WTC11 (cell line): Measurements from ENCODE around the gene KNDC1. TPM values are rescaled to one million over a fixed set of nuclear protein-coding genes. Genes with fewer than 3 reads are reported as not detected.

Experiments
- ATAC-seq: fragments of 200-7000 bp; cut with Tn5 transposase; 2 replicates; pipeline ENCODE4 v1.10.0; 2021; ENCODE audit warnings: mild to moderate bottlenecking, moderate library complexity
- CTCF ChIA-PET: fragments of 300-600 bp; sonication (Branson Sonifier 250); formaldehyde crosslinking; loops from one replicate; lab custom pipeline; 2021; ENCODE audit warnings: antibody characterized with exemption; lab: Charles Lee
- POLR2A ChIA-PET: fragments of 350-600 bp; sonication (Branson Sonifier 250); formaldehyde crosslinking; loops from one replicate; lab custom pipeline; 2021; ENCODE audit warnings: antibody characterized with exemption; lab: Charles Lee
- DNase-seq: peaks from one replicate; pipeline ENCODE4 v3.0.0; 2021; ENCODE audit warnings: low spot score
- H3K27ac Mint-ChIP-seq: 2 replicates; pipeline ENCODE4 v1.8.0; 2021; ENCODE audit warnings: mixed read lengths
- H3K27me3 Mint-ChIP-seq: 2 replicates; pipeline ENCODE4 v1.8.0; 2021; ENCODE audit warnings: low read depth, mild to moderate bottlenecking, moderate library complexity, mixed read lengths
- H3K36me3 Mint-ChIP-seq: 2 replicates; pipeline ENCODE4 v1.8.0; 2021; ENCODE audit warnings: mixed read lengths
- H3K4me1 Mint-ChIP-seq: 2 replicates; pipeline ENCODE4 v1.8.0; 2022; ENCODE audit warnings: mixed read lengths
- H3K4me3 Mint-ChIP-seq: 2 replicates; pipeline ENCODE4 v1.8.0; 2021; ENCODE audit warnings: mild to moderate bottlenecking, moderate library complexity, mixed read lengths
- H3K9me3 Mint-ChIP-seq: 2 replicates; pipeline ENCODE4 v1.8.0; 2021; ENCODE audit warnings: mixed read lengths
- CREB1 ChIP-seq: sonication (generic); formaldehyde crosslinking; IDR thresholded peaks from 2 replicates; pipeline ENCODE4 v1.8.0; 2023; ENCODE audit warnings: mild to moderate bottlenecking, missing genetic modification reagents
- CTCF ChIP-seq: fragments of 200-600 bp; IDR thresholded peaks from 2 replicates; pipeline ENCODE4 v1.8.0; 2022; ENCODE audit warnings: antibody characterized with exemption
- E2F4 ChIP-seq: sonication (generic); formaldehyde crosslinking; IDR thresholded peaks from 2 replicates; pipeline ENCODE4 v1.8.1; 2022; ENCODE audit warnings: low read depth, mild to moderate bottlenecking, moderate library complexity, missing genetic modification reagents, borderline replicate concordance
- ETV6 ChIP-seq: sonication (generic); formaldehyde crosslinking; IDR thresholded peaks from 2 replicates; pipeline ENCODE4 v1.8.1; 2022; ENCODE audit warnings: mild to moderate bottlenecking, missing genetic modification reagents
- GRHL2 ChIP-seq: fragments of 250-450 bp; sonication (Bioruptor Pico); IDR thresholded peaks from 2 replicates; pipeline ENCODE4 v1.8.0; 2022; ENCODE audit warnings: mild to moderate bottlenecking, moderate library complexity; ENCODE audit not compliant: insufficient replicate concordance, severe bottlenecking
- IRF1 ChIP-seq: sonication (generic); formaldehyde crosslinking; IDR thresholded peaks from 2 replicates; pipeline ENCODE4 v1.8.0; 2023; ENCODE audit warnings: missing genetic modification reagents
- KAT7 ChIP-seq: sonication (generic); formaldehyde crosslinking; IDR thresholded peaks from 2 replicates; pipeline ENCODE4 v1.8.1; 2023; ENCODE audit warnings: missing genetic modification reagents, mild to moderate bottlenecking, borderline replicate concordance
- SMAD4 ChIP-seq: sonication (generic); formaldehyde crosslinking; IDR thresholded peaks from 2 replicates; pipeline ENCODE4 v1.8.0; 2022; ENCODE audit warnings: mild to moderate bottlenecking, missing genetic modification reagents
- TCF7 ChIP-seq: sonication (generic); formaldehyde crosslinking; IDR thresholded peaks from 2 replicates; pipeline ENCODE4 v1.8.0; 2022; ENCODE audit warnings: mild to moderate bottlenecking, low read depth, missing genetic modification reagents, moderate library complexity
- ZNF219 ChIP-seq: sonication (generic); formaldehyde crosslinking; IDR thresholded peaks from 2 replicates; pipeline ENCODE4 v1.8.0; 2023; ENCODE audit warnings: missing genetic modification reagents, mild to moderate bottlenecking, borderline replicate concordance
- ZNF232 ChIP-seq: sonication (generic); formaldehyde crosslinking; IDR thresholded peaks from 2 replicates; pipeline ENCODE4 v1.8.0; 2022; ENCODE audit warnings: mild to moderate bottlenecking, missing genetic modification reagents
- ZNF423 ChIP-seq: fragments of 250-450 bp; sonication (Bioruptor Pico); IDR thresholded peaks from 2 replicates; pipeline ENCODE4 v2.1.2; 2022; ENCODE audit warnings: mild to moderate bottlenecking, moderate library complexity
- ZNF512 ChIP-seq: sonication (generic); formaldehyde crosslinking; IDR thresholded peaks from 2 replicates; pipeline ENCODE4 v1.8.1; 2022; ENCODE audit warnings: missing genetic modification reagents, borderline replicate concordance
- total RNA-seq: library from RNA; stranded (reverse); gene quantifications from 3 replicates; pipeline ENCODE4 v1.2.3, GENCODE V29; 2021
- TF ChIP-seq, protein P1 (sequence below): sonication (generic); formaldehyde crosslinking; IDR thresholded peaks from 2 replicates; pipeline ENCODE4 v1.8.1; 2022; ENCODE audit warnings: mild to moderate bottlenecking, moderate library complexity, missing genetic modification reagents
- TF ChIP-seq, protein P2 (sequence below): sonication (generic); formaldehyde crosslinking; IDR thresholded peaks from 2 replicates; pipeline ENCODE4 v1.8.0; 2023; ENCODE audit warnings: missing genetic modification reagents, mild to moderate bottlenecking, borderline replicate concordance

The KNDC1 gene
- total RNA-seq, 1 experiment from 2014 or later = 26.6 TPM

- TF ChIP-seq ZNF512 (CRISPR knock-in tag) (no peak), SMAD4 (CRISPR knock-in tag) (no peak), ZNF423 (CRISPR knock-in tag) (no peak), TCF7 (CRISPR knock-in tag) (no peak), CTCF (no peak)
- TF ChIP-seq, protein P1, sequence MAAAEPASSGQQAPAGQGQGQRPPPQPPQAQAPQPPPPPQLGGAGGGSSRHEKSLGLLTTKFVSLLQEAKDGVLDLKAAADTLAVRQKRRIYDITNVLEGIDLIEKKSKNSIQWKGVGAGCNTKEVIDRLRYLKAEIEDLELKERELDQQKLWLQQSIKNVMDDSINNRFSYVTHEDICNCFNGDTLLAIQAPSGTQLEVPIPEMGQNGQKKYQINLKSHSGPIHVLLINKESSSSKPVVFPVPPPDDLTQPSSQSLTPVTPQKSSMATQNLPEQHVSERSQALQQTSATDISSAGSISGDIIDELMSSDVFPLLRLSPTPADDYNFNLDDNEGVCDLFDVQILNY = no peak
Measured at GRCh38 chr10:133123746-133124356, 36.2 kb upstream of the KNDC1 start (continued).

- peaks cover 6% of the 10 kb centered on the region for H3K36me3 Mint-ChIP-seq
- TF ChIP-seq CTCF (peak; percentile 53), ZNF219 (CRISPR knock-in tag) (no peak), ETV6 (CRISPR knock-in tag) (no peak)
- TF ChIP-seq, all 79 proteins: peak for 1
- ChIA-PET CTCF (interaction anchor here (0.7 to 1.6 kb wide), 15 partner anchors 15 to 274 kb away, joined by 3 to 9 read pairs (median 3); no protein-coding TSS in a partner anchor), POLR2A (no interaction called here)
- ATAC-seq (peak; percentile 72), DNase-seq (peak; percentile 76)
- no peak overlapping the region for H3K27ac Mint-ChIP-seq
- H3K4me1 Mint-ChIP-seq = no peaks in the 10 kb centered on the region
- H3K9me3 Mint-ChIP-seq = peaks cover 3% of the 10 kb centered on the region; the same call in 1 of the 2 replicates
- no peaks in the 10 kb centered on the region; the same call in 1 of the 2 replicates for H3K27me3 Mint-ChIP-seq
- peak overlapping the region; percentile 21 for H3K4me3 Mint-ChIP-seq
Measured at GRCh38 chr10:133124357-133125211, 35.4 kb upstream of the KNDC1 start.

DNA sequence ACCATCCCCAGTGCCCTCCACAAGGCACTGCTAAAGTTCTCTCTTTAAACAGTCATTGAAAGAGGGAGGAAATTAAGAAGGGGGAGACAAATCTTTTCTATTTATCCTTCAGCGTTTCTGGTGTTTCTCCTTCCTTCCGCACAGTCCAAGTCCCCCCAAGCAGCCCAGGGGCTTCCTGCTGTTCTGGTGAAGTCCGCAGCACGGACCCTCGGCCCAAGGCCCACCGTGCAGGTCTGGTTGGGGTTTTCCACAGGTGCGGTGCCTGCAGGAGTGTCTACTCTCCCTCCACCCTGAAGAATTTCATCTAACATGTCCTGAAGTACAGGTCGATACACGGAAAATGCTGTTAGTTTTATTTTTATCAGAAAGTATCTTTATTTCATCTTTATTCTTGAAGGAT is 34.1 kb upstream of the KNDC1 start:
- no peaks in the 10 kb centered on the region for H3K36me3 Mint-ChIP-seq
- H3K4me1 Mint-ChIP-seq = no peaks in the 10 kb centered on the region
- ChIA-PET CTCF (interaction anchor here (1.0 kb wide), 1 partner anchor 187 kb away, joined by 9 read pairs; no protein-coding TSS in a partner anchor), POLR2A (no interaction called here)
- DNase-seq (no peak), ATAC-seq (no peak)
- H3K4me3 Mint-ChIP-seq = no peak overlapping the region
- no peaks in the 10 kb centered on the region for H3K27me3 Mint-ChIP-seq
- H3K9me3 Mint-ChIP-seq = no peaks in the 10 kb centered on the region
- no peak overlapping the region for H3K27ac Mint-ChIP-seq
- no peak for TF ChIP-seq SMAD4 (CRISPR knock-in tag)
- TF ChIP-seq GRHL2 (CRISPR knock-in tag) = no peak
- TF ChIP-seq, protein P2, sequence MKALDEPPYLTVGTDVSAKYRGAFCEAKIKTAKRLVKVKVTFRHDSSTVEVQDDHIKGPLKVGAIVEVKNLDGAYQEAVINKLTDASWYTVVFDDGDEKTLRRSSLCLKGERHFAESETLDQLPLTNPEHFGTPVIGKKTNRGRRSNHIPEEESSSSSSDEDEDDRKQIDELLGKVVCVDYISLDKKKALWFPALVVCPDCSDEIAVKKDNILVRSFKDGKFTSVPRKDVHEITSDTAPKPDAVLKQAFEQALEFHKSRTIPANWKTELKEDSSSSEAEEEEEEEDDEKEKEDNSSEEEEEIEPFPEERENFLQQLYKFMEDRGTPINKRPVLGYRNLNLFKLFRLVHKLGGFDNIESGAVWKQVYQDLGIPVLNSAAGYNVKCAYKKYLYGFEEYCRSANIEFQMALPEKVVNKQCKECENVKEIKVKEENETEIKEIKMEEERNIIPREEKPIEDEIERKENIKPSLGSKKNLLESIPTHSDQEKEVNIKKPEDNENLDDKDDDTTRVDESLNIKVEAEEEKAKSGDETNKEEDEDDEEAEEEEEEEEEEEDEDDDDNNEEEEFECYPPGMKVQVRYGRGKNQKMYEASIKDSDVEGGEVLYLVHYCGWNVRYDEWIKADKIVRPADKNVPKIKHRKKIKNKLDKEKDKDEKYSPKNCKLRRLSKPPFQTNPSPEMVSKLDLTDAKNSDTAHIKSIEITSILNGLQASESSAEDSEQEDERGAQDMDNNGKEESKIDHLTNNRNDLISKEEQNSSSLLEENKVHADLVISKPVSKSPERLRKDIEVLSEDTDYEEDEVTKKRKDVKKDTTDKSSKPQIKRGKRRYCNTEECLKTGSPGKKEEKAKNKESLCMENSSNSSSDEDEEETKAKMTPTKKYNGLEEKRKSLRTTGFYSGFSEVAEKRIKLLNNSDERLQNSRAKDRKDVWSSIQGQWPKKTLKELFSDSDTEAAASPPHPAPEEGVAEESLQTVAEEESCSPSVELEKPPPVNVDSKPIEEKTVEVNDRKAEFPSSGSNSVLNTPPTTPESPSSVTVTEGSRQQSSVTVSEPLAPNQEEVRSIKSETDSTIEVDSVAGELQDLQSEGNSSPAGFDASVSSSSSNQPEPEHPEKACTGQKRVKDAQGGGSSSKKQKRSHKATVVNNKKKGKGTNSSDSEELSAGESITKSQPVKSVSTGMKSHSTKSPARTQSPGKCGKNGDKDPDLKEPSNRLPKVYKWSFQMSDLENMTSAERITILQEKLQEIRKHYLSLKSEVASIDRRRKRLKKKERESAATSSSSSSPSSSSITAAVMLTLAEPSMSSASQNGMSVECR (CRISPR knock-in tag) = no peak
- no peak for TF ChIP-seq CREB1 (CRISPR knock-in tag)
- TF ChIP-seq IRF1 = no peak
- no peak for TF ChIP-seq KAT7
- TF ChIP-seq ZNF232 (CRISPR knock-in tag) = no peak
- TF ChIP-seq E2F4 (CRISPR knock-in tag) = no peak
